HG03558 (cell line): Measurements from ENCODE around the gene CSTF2T.
"Not testable (repeated sequence)": the region's sequence is repeated elsewhere in the genome, so short reads cannot be mapped to it uniquely, and the experiment has no call there.

Source experiments
- ATAC-seq: cut with Tn5 transposase; IDR thresholded peaks from one replicate; pipeline ENCODE4 v1.9.1; 2021; ENCODE audit warnings: moderate number of reproducible peaks; ENCODE audit not compliant: unreplicated experiment; ENCODE audit errors: extremely low read depth

The CSTF2T gene

GRCh38 chr10:51698473-51699063 is 827 bp downstream of the CSTF2T start:
- ATAC-seq, result no peak

- no peak for ATAC-seq
Observed at GRCh38 chr10:51696251-51696650, 3.1 kb downstream of the CSTF2T start.

DNA sequence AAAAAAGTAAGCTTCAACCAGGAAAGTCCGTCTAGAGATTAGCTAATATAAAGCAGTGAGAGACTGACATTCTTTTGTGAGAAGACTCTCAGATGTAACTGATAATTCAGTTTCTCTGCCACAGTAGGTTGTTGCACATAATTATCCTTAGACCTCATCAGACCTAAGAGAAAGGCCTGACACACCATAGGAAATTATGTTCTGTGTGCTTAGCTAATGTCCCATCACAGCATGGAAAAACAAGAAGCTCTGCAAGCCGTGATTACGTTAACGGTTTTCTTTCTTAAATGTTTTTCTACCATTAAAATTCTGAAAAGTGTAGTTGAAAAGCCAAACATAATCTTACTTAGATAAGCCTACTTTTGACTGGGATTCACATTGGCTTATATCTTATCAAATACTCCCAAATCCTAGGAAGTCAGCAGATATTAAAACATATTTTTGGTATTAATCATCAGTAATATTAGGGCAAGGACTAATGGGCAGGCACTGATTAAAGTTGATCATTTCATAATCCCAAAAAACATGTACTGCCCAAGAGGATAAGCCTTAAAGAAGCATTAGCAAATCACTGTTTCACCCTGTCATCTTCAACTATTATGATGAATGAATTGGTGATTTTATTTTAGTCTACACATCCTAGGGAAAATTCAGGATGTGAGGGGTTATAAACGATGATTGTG is 5.2 kb downstream of the CSTF2T start:
- no peak for ATAC-seq

DNA sequence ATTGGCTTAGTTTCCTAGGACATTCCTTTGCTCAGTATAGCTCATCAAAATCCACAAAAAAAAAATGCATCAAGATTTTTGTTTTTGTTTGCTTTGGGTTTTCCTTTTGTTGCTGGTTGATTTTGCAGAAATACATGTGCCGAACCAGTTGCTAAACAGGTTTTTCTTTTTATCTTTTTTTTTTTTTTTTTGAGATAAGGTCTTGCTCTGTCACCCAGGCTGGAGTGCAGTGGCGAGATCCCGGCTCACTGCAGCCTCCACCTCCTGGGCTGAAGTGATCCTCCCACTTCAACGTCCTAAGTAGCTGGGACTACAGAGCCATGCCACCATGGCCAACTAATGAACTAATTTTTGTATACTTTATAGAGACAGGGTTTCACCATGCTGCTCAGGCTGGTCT is 8.3 kb downstream of the CSTF2T start:
- no peak for ATAC-seq

- no peak for ATAC-seq
Observed at GRCh38 chr10:51689536-51689935, 9.9 kb downstream of the CSTF2T start.

GRCh38 chr10:51688826-51689225 is 10.6 kb downstream of the CSTF2T start:
- ATAC-seq, result not testable (repeated sequence)

DNA sequence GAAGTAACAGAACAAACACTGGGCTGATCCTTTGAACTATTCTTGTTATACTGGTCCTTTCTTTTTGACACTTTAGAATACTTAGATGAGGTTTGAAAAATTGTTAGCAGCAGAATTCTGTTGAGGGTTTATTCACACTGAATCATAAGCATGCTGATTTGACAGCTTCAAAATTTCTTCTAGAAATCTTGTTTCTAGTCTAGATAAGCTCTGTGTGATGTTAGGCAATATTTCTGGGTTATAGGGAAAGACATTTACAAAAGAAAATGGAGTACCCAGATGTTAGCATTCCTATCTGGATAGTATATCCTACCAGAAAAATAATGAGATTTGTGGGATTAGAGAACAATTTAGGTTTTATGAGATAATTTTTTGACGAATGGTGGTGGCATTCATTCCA is 12.1 kb downstream of the CSTF2T start:
- no peak for ATAC-seq

GRCh38 chr10:51685768-51686167 is 13.6 kb downstream of the CSTF2T start:
- ATAC-seq, result no peak

DNA sequence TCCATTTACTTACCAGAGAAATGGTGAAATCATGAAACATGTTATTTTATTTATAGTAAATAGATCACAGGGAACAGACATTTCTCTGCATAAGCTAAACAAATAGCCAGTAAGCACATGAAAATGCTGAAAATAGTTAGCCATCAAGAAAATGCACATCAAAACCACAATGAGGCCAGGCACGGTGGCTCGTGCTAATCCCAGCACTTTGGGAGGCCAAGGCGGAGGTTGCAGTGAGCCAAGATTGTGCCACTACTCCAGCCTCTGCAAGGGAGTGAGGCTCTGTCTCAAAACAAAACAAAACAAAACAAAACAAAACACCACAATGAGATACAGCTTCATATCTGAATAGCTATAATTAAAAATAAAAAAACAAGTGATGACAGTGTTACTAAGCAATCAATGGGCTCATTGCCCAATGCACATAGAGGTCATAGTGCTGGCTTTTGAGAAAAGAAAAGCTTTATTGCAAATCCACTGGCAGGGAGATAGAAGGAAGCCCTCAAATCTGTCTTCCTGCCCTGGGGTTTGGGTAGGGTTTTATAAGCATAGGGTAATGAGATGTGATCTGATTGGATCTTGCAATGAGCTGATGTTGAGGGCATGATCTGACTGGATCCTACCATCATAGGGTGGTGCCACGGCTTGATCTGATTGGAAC is 16.2 kb downstream of the CSTF2T start:
- ATAC-seq, result no peak

DNA sequence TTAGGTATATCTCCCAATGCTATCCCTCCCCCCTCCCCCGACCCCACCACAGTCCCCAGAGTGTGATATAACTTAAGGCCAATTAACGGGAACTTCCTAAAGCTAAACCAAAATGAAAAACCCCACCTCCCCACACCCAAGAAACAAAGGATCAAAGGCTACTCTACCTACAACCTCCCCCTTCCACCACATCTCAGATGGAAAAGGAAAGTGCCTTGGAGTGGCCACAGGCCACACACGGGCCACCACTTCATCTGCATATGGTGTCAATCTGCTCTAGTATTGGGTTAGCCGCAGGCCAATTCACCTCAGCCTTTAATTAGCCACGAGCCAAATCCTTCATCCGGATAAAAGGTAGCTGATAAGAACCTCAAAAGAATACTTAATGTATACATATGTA is 19.6 kb downstream of the CSTF2T start:
- no peak for ATAC-seq

- no peak for ATAC-seq
Observed at GRCh38 chr10:51675088-51675487, 24.3 kb downstream of the CSTF2T start.

- ATAC-seq, result no peak
Observed at GRCh38 chr10:51672039-51672535, 27.3 kb downstream of the CSTF2T start.

- no peak for ATAC-seq
Observed at GRCh38 chr10:51669041-51669440, 30.4 kb downstream of the CSTF2T start.

DNA sequence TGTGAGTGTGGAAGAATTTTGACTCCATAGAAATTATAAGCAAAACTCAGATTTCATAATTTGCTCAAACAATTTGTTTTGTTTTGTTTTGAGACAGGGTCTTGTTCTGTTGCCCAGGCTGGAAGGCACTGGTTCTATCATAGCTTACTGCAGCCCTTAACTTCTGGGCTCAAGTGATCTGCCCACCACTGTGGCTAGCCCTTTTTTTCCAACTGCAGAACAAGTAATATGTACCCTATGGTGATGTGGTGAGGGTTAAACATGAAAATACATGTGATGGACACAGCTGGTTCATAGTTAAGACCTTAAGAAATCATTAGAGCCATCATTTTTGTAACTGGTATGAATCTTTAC is 31.1 kb downstream of the CSTF2T start:
- ATAC-seq, result no peak

- ATAC-seq, result no peak
Observed at GRCh38 chr10:51667678-51668335, 31.6 kb downstream of the CSTF2T start.

DNA sequence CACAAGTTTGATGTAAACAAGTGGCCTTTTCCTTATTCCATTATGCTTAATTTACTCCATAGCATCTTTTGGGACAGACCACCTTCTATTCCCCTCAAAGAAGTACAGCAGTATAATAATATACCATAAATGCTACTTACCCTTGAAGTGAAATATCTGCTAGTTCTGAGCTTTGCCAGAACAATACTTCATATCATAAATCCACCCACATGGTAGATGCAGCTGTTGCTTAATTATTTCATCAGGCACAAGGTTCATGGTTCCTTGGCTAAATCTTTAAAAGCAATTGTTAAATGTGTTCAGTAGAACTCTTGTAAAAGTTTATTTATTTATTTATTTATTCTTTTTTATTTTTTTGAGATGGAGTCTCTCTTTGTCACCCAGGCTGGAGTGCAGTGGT is 32.9 kb downstream of the CSTF2T start:
- no peak for ATAC-seq

DNA sequence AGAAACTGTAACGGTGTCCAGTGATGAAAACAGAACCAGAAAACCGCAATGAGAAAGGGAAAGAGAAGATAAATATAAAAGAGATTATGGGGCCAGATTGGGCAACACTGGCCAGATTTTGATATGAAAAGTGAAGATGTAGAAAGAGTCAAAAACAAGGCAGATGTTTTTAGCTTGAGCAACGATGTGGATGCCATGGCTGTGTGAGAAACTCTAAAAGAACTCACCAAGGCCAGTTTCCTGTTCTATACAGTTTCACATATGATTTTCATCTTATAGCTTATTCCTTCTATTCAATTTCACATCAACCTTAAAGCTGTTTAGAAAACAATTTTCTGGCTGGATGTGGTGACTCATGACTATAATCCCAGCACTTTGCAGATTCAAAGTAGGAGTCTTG is 36.3 kb downstream of the CSTF2T start:
- ATAC-seq, result no peak

- ATAC-seq, result no peak
Observed at GRCh38 chr10:51659344-51659743, 40.1 kb downstream of the CSTF2T start.

DNA sequence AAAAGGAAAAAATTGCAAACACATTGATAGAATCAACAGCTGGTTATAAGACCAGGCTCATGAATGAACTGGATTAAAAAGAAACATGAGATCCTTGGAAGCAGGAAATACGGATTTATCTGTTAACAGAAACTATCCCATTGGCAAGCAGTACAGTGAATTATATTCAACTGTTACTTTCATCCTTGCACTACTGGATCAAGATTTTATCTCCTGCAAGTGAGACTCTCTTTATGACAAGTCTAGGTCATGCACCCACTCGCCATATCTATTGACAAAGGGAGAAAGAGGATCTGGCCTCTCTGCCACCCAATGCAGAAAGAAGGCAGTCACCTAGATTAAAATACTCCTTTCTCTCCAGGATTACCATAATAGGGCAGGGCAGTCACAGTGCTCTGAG is 41.4 kb downstream of the CSTF2T start:
- no peak for ATAC-seq

GRCh38 chr10:51656503-51656902 is 42.9 kb downstream of the CSTF2T start:
- ATAC-seq, result no peak

DNA sequence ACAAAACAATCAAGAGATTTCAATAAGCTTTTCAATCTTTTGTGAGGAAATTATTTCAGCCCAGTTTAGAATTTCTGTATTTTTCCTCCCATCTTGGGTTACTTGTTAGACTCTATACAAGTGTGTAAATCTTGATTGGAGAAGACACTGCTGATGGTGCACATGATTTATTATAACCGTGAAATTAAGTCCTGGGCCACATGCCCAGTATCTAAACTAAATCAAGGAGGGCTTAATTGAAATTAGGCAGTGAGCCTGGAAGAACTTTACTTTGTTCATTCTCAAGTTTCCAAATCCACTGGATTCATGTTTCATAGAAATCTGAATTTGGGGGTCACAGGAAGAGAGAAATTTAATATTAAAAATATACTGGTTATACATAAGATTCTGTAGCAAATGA is 44.5 kb downstream of the CSTF2T start:
- no peak for ATAC-seq
